Stomach (tissue), 4 donors: Measurements from ENCODE around the gene DST.

Experiments used
- CTCF ChIP-seq, 7 experiments: fragments of 450-650 bp in 4 of 7; fragments of 200-600 bp in 3 of 7; sonication (generic) in 3 of 7; IDR thresholded peaks; one replicate each; pipeline ENCODE4 v1.5.1; 2016 to 2019; ENCODE audit warnings: antibody characterized with exemption in 7 of 7, control low read depth in 2 of 7, mild to moderate bottlenecking in 1 of 7
- POLR2A ChIP-seq, 4 donors: fragments of 450-650 bp; IDR thresholded peaks; one replicate each; pipeline ENCODE4 v1.6.1; 2016; ENCODE audit warnings: antibody characterized with exemption in 4 of 4, control low read depth in 2 of 4, mild to moderate bottlenecking in 1 of 4, moderate library complexity in 1 of 4
- POLR2AphosphoS5 ChIP-seq, 3 donors: sonication (generic); formaldehyde crosslinking; IDR thresholded peaks; one replicate each; pipeline ENCODE4 v1.6.1; 2016; ENCODE audit warnings: antibody characterized with exemption in 3 of 3

- no peak for TF ChIP-seq CTCF (IDR thresholded peaks at IDR 0.05)
- TF ChIP-seq POLR2A (IDR thresholded peaks at IDR 0.05) = no peak
- no peak for TF ChIP-seq POLR2AphosphoS5 (IDR thresholded peaks at IDR 0.05)
Observed at GRCh38 chr6:56687551-56687950, 44.9 kb upstream of the DST start.
